ENCODE measurements around the gene KATNBL1.

The KATNBL1 gene, protein sequence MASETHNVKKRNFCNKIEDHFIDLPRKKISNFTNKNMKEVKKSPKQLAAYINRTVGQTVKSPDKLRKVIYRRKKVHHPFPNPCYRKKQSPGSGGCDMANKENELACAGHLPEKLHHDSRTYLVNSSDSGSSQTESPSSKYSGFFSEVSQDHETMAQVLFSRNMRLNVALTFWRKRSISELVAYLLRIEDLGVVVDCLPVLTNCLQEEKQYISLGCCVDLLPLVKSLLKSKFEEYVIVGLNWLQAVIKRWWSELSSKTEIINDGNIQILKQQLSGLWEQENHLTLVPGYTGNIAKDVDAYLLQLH

DNA sequence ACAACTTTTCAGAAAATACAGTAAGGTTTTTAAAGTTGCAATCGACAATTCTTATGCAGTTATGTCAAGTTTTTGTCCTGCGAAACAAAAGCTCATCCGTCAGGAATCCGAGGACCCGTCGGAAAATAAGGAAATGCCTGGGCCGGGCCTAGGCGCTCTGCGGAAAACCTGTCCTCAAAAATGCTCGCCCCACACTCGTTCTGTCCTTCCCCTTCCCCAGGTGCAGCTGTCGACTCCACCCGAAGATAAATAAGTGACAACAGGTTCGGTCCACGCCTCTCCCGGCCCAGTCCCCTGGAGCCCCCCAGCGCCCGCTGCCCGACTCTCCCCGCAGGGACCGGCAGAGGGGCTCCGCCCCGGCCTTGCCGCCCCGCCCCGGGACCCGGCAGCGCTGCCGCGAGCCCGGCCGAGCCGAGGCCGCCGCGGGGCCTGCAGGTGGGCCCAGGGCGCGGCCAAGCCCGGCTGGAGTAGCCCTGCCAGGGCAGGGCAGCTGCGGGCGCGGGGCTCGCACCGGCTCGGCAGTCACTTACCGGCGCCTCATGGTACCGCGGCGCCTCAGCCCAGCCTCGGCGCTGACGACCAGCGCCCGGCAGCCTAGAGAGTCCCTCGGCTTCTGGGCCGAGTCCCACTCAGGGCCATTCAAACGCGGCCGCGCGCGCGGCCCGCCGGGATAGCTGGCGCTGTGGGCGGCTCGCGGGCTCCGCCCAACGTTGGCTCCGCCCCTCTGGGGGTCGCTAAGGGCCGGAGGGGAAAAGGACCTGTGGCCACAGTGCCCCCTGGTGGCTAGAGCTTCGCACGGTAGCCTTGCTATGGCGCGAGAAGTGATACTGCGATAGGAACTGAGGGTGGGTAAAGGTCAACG lies at the start of gene KATNBL1:
TSS of gene KATNBL1 (minus strand) at position 676 of the 862 bp plus-strand sequence. CDS start 46,420 bp downstream, outside the sequence.
- DNase-seq = peak; percentile 29

DNA sequence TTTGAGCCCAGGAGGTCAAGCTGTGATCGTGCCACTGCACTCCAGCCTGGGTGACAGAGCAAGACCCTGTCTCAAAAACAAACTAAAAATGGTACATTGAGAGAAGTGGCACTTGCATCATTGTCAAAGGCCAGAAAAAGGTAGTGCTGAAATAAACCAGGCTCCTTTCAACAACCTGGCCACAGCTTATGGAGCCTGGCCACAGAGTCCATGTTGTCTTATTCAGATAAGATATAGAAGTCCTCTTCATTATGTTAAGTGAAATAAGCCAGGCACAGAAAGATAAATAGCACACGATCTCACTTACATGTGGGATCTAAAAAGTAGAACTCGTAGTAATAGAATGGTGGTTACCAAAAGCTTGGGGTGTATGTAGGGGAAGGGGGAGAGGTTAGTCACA lies 49.7 kb upstream of the KATNBL1 start:
- DNase-seq = no peak

DNA sequence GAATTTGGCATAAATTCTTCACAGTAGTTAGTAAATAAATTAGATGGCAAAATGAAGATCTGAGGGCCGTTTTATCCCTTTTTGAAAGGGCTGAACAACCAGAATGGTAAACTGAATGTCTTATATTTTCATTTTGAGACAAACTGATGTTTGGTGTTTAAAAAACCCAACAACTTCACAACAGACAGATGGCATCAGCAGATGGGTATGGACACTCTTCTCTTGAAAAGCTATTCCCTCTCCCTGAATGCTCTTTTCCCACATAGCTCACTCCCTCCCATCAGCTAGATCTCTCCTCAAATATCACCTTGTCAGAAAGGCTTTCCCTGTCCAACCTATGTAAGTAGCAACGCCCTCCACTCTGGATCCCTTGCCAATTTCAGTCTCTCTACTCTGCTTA lies 48.3 kb upstream of the KATNBL1 start:
- DNase-seq = no peak

DNA sequence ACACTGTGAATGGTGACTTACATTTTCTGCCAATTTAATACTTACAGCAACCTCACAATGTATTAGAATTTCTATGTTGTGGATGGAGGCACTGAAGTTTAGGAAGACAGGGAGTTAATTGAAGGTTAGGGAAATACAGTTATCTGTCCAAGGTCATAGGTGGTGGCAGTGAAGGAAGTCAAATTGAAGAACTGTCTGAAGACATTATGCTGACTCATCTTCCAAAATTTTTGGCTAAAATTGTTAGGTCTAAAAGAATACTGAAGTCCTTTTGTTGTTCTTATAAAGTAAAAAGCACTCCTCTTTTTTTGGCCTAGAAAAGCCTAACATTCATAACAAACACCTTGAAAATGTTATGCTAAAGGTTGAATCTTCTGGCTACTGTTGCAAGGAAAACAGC lies 42.6 kb upstream of the KATNBL1 start:
- no peak for DNase-seq

DNA sequence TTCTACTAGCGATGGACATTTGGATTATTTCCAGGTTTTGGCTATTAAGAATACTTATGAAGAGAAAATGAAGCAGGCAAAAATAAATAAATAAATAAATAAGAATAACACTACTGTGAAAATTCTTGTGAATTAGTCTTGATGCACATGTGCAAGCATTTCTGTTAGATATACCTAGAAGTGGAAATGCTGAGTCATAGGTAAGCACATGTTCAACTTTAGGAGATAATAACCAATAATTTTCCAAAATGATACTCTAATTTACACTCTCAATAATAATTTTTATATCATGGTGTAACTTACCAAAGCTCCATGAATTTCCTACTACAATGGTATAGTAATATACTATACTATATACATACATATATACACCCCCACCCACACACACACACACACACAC lies 38.3 kb upstream of the KATNBL1 start:
- DNase-seq = no peak

DNA sequence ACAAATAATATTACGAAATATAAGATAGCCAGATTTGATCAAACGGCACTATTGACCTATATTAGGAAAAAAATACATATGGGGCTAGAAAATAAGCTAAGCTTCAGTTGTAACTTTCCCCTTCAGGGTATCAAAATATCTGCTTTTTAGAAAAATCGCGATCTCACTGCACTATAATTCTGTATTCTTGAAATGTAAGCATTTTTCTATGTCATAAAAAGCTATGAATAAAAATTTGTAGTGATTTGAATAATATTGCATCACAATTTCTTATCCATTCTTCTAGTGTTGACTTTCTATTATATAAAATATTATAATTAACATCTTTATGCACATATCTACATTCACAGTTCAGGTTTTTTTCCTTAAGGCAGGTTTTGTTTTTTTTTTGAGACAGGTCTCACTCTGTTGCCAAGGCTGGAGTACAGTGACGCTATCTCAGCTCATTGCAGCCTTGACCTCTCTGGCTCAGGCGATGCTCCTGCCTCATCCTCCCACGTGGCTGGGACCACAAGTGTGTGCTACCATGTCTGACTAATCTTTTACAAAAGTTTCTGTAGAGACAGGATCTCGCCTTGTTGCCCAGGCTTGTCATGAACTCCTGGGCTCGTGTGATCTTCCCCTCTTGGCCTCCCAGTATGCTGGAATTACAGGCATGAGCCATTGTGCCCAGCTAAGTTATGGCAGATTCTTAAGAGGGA lies 36.5 kb upstream of the KATNBL1 start:
- DNase-seq = no peak

DNA sequence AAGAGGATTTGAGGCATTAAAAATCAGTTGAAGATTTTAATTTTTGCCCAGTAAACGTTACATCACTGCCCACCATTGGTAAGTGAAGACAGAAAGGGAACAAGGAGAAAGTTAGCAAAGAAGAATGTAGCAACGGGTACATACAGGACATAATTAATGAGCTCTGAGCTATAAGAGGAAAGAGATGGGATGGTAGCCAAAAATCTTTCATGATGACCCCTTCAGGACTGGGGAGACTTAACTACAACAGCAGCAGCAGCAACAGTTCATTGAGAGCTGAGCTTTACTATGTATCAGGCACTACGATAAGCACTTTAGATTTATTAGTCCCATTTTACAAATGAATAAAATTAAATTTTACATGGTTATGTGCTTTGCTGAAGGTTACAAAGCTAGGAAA lies 33.3 kb upstream of the KATNBL1 start:
- DNase-seq = no peak

DNA sequence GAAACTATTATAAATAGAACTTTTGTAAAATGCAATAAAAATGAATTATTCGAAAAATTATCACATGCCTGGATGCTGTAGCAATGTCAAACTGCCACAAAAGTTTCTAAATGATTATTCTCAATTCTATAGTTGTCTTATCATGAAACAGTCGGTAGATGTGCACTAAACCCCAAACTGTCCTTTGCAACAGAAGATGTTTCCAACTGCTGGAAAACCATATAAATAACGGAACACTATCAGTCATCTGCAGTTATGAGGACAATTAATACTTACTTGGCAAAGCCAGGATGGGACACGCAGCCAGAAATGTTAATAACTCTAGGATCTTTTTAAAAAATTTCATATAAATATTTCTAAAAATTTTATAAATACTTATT lies 32.4 kb upstream of the KATNBL1 start:
- DNase-seq = no peak

DNA sequence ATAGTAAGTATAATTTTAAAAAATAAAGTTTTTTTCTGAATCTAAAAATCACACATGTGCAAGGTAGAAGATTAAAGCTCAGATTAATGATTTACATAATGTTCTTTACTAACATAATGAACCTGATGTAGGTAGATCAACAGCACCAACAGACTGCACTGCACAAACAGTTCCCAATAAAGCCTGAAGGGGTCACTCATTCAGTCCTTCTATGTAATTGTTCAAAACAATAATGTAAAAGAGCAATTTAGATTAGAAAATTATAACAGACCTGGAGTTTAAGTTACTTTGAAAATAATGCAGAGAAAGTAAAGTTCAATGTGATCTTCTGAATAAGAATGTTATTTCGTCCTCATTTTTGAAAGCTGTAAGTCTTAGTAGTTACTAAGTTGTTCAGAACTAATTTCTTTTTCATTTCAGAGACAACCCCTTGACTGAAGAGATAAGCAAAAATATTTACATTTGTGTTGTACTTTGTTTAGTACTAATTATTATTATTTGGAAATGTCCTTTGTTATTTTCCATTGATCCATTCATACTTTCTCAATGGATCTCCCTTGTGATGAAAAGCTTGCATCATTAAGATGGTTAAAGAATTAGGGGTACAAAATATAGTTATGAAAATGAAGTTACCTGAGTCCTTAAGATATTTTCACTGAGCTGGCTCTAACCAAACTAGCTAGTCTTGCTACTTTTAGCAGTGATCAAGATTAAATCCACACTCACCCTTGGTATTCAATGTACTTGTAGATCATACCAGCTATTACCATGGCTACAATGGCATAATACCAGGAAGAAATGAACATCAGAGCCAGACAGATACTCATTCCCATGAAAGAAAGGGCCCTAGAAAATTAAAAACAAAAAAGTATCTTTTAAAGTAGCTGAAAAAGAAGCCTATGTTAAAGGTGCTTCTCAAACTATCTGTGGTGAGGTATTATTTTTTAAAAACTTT lies 31.8 kb upstream of the KATNBL1 start:
- DNase-seq = no peak

DNA sequence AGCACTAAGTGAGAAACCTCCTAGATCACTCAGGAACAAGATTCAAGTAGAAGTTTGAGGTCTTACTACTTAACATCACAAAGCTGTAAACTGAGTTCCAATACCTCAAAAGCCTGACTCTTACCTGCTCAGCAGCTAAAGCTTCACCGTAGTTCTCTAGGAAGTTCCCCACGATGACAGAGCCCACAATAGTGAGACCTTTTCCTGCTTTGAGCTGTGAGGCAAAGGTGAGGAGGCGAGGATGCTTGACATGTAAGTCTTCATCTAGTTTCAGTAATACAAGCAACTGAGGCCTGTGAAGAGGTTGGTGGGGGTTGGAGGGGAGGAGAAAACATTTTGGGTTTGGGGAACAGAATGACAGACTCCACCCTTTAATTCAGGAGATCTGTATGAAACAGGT lies 30.6 kb upstream of the KATNBL1 start:
- no peak for DNase-seq

DNA sequence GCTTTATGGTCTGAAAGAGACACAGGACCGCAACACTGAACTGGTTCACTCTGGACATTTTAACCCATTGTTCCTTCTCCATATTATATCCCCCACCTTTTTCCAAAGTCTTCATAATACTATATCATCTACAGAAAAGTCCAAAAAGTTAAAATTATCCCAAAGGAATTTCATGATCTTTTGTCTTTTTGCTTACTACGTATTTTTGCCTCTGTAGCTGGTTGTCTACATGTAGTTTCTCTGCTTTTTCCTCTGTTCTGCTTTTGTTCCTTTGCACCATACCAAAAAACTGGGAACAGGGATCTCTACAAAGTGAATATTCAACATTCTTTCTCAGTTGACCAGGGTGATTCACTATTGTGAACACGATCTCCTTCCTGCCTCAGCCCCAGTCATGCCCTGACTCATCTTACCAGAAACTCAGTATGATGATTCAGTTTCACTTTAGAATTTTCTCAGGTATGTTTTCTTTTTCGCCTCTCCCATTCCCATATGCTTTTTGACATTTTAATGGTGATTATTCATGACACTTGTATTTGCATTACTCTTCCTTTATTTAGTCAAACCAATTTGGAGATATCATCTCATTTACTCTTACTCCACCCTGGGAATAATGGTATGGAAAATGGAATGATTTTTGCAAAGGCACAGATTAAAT lies 29.4 kb upstream of the KATNBL1 start:
- no peak for DNase-seq

DNA sequence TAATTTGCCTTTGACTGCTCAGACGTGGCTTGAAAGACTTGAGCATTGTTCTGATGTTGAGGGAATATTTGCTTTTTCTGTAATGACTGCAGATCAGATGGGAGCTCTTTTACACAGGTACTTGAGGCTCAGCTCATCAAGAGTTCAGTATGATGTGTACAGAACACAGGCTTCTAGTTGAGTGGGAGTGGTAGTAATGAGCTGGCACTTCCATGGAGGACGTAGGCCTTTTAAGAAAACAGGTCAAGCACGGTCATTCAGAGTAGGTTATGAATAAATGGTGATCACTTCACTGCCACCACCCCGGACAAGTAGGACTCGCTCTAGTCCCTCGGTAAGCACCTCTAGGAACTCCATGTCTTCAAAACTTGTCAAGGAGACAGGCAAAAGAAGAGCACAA lies 23.7 kb upstream of the KATNBL1 start:
- DNase-seq = no peak

DNA sequence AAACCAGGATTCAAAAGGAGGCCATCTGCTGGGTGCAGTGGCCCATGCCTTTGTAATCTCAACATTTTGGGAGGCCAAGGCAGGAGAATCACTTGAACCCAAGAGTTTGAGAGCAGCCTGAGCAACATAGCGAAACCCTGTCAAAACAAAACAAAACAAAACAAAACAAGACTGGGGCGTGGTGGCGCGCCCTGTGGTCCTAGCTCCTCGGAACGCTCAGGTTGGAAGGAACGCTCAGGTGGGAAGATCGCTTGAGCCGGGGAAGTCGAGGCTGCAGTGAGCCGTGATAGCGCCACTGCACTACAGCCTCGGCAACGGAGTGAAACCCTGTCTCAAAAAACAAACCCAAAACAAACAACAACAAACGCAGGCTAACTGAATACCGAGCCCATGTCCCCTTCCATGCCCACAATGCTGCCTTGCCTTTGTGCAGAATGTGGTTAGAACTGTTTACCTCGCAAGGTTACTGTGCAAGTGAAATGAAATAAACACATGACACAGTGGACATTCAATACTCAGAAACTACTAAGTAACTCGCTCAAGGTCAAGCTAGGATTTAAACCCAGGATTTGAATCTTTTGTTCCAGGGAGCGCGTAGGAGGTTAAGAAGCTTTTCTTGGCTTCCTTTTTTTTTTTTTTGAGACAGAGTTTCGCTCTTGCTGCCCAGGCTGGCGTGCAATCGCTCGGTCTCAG lies 14.2 kb upstream of the KATNBL1 start:
- DNase-seq = no peak

DNA sequence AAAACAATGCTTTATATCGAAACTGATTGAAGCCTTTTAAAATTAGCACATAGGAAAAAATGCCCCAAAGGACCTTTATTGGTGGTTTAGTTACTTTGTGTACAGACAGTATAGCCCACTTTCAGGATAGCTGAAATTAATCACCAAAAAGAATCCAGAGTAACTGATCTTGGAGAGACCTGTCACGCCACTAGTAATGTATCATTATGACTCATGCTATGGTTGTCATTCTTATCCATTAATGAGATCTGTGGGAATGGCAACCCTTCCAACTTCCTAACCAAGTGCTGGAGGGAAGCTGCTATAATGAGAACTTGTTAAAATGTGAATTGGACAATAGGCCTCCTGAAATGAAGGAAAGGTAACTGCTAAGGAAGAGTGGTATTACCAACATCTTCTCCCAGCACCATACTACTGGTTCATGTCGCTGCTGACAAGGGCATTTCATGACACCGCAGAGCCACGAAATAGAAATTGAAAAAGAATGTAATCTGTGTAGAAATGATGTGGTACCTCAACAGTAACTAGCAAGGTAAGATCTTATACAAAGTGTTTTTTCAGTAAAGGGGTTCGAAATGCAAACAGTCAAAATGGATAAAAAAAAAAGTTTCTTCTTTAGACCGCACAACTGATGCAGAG lies 7.8 kb upstream of the KATNBL1 start:
- no peak for DNase-seq

DNA sequence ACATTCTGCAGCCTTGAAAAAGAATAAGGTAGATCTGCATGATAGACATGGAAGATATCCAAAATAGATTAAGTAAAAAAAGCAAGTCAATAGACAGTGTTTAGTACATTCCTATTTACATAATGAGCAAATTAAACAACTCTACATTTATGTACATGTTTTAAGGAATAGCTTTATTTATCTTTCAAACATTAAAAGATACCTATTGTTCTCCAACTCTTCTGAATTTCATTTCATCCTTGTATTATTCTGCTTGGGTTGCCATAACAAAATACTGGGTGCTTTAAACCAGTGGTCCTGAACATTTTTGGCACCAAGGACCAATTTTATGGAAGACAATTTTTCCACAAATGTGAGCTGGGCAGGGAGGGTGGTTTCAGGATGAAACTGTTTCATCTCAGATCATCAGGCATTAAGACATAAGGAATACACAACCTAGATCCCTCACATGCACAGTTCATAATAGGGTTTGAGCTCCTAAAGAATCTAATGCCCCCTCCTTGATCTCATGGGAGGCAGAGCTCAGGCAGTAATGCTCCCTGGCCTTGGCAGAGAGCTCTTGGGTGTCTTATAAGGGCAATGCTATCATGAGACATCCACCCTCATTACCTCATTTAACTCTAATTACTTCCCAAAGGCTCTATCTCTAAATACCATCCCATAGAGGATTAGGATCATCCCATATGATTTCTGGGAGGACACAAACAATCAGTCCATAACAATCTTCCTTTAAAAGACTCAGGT lies 6.8 kb upstream of the KATNBL1 start:
- DNase-seq = no peak

DNA sequence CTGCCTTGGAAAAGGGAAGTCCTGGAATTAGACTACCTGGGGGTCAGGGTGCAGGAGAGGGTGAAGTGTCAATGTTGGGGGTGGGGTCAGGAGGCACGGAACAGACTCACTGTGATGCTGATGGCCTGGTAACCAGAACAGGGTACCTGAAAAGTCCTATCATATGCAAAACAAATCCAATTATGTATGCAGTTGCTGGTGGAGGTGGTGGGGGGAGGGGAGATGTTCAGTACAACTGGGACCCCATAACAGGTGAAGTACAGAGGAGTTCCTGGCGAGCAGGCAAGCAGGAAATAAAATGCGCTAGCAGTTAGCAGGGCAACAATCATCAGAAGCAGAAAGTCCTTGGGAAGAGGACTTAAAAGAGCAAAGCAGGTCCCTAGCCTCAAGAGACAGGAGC lies 4.2 kb upstream of the KATNBL1 start:
- DNase-seq = no peak

DNA sequence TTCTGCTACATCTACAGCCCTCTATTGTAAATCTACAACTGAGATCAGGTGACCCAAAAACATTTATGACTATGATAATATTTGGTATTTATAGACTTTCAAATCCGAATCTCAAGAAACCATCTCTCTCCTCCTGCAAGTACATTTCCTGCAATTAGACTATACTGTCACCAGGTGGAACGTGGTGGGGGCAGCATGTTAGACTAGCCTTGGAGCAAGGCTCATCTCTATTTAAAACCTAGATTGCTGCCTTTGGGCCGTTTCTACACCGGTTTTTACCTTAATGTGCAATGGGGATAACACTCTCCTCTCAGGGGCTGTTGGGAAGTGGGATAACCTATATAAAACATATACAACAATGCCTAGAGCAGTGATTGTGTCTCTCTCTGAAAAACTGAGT lies 3.8 kb upstream of the KATNBL1 start:
- no peak for DNase-seq

DNA sequence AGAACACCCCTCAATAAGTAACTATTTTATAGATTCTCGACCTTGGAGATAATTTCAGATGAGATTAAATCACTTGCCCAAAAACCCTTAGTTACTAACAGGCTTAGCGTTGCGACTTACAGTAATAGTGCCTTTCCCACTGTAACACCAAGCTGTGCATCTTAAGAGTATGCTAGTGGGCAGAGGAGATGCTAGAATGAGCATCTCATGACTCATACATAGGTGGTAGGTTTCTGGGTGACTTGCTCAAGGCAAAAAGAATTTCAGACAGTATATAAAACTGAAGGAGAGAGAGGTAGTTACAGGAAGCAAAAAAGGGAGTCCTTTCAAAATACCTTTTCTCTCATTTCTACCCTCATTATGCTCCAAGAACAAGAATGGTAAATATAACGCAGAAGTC lies 3.9 kb downstream of the KATNBL1 start:
- DNase-seq = no peak

DNA sequence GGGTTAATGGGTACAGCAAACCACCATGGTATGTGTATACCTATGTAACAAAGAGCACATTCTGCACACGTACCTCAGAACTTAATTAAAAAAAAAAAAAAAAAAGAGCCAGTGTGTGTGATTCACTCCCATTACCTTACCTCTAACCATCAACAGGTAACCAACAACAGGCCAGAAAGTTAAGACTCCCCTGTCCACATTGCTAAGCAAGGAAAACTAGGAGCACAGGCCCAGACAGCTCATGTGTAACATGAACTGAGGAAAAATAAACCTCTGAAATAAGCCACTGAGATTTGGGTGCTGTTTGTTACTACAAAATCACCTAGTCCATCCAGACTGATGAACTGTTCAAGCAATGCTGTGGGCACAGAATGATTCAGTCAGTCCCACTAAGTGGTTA lies 6.0 kb downstream of the KATNBL1 start:
- no peak for DNase-seq

DNA sequence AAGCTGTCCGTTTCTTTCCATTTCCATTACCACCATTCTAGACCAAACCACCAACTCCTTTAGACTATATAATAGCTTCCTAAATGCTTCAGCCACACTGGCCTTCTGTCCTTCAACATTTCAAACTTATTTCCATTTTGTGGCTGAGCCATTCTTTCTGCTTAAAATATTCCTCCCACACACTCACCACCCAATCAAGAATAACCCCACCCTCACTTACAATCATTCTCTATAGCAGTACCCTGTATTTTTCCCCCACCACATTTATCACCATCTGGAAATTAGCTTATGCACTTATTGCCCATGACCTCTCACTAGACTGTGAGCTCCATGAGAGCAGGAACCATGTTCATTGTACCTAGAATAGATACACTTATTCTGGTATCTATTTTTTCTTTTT lies 6.6 kb downstream of the KATNBL1 start:
- no peak for DNase-seq

Data from DMS 273 treated with DMSO at 0.1 percent for 48 hours (cell line).